ENCODE measurements around the gene FKBP6. TPM values are rescaled to one million over a fixed set of nuclear protein-coding genes. Genes with fewer than 3 reads are reported as not detected.
"Not testable (repeated sequence)": the region's sequence is repeated elsewhere in the genome, so short reads cannot be mapped to it uniquely, and the experiment has no call there.

FKBP6 gene
- total and polyA plus RNA-seq, 9 of the 15 experiments (the other 6 are each of a cell fraction or from before 2014, with no cell fraction given), result not detected

DNA sequence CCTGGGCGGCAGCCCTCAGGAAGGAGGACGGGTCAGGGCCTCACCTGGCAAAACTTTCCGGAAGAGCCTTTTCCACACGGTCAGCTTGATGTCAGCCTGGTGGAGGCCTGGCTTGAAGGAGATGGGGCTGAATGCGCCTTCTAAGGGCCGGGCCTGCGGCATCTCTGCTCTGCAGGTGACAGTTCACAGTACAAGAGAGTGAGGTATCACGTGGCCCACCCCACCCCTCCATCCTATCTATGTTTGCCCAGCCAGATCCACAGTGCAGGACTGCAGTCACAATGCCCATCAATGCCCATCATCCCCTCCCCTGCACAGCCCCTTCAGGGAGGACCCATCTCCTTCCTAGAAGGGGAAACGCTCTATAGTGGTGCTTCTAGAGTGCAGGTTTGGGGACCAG, 11.4 kb upstream of the FKBP6 start:
- BruUV-seq (replicated peaks), result no TSS peak
- CTCF ChIA-PET (ENCODE audit: low intra/inter-chr PET ratio), result no interaction called here
- in situ Hi-C loops (cut with MboI), result loop anchor here (5.0 kb wide), 1 partner anchor 116 kb away; the partner anchor contains the start of gene FZD9

DNA sequence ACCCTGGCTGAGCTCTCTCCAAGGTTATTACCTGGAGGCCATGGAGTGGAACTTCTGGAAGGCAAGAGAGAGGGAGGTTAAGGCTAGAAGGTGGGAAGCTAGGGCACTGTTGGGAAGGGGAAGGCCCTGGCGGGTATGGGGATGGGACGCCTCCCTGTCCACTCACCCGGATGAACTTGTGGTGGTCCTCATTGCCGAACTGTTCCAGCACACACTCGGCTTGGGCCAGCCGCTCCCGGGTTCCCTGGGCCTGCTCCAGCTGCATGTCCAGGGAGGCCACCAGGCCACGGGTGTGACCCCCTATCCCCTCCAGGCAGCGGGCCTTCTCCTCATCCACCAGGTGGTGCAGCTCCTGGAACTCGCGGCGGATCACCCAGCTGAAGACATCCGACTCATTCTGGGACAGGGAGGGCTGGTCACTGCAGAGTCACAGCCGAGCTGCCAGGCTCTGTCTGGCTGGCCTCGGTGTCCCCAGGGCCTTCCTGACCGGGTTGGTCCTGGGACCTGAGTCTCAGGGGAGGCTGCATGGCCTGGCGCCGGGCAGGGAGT, 9.2 kb upstream of the FKBP6 start:
- ATAC-seq (peak; percentile 89), DNase-seq (ENCODE audit: extremely low read depth in 1 of 4, low spot score in 3 of 4) (peak in 1 of 4 experiments; percentile 34)
- 7% methylated on average over 11 of the region's 18 CpGs for WGBS (ENCODE audit: insufficient coverage, low coverage, missing lambda C conversion rate)
- H3K9ac ChIP-seq (ENCODE audit: insufficient read depth in 1 of 2, low read depth in 2 of 2, low read length in 2 of 2); H3K36me3 ChIP-seq (ENCODE audit: control insufficient read depth, insufficient read depth, low read length); intact Hi-C loops (cut with micrococcal nuclease); H3K4me1 ChIP-seq (replicated peaks in 1 of 2; ENCODE audit: control insufficient read depth in 2 of 2, insufficient read depth in 2 of 2, low read length in 2 of 2); H2AFZ ChIP-seq (ENCODE audit: low read depth, low read length); H3K4me2 ChIP-seq (ENCODE audit: insufficient read depth, low read length); BruUV-seq (replicated peaks); H3K79me2 ChIP-seq (ENCODE audit: control insufficient read depth, insufficient read depth, low read length); H3K4me3 ChIP-seq; POLR2A ChIA-PET; H3K27ac ChIP-seq (ENCODE audit: extremely low read depth, low read depth, low read length); H3K9me1 ChIP-seq (ENCODE audit: control insufficient read depth, insufficient read depth, low read length); FAIRE-seq; H4K20me1 ChIP-seq (replicated peaks; ENCODE audit: control insufficient read depth, insufficient read depth, low read length); H3K9me3 ChIP-seq (replicated peaks; ENCODE audit: control insufficient read depth, insufficient read depth, low read depth, low read length); CTCF ChIA-PET (ENCODE audit: low intra/inter-chr PET ratio): not testable (repeated sequence)
- in situ Hi-C loops (cut with MboI), result loop anchor here (5.0 kb wide), 1 partner anchor 114 kb away; the partner anchor contains the start of gene FZD9
- peak; percentile 18 to 27 (median 22); a peak in 4 of 6 replicates for TF ChIP-seq CTCF (IDR thresholded peaks at IDR 0.05 in 2 of 3, conservative IDR thresholded peaks at IDR 0.05 in 1 of 3; ENCODE audit: insufficient read depth in 2 of 3, low read depth in 1 of 3, low read length in 3 of 3)
- peak in 1 of 2 experiments; percentile 30; a peak in 2 of 4 replicates for TF ChIP-seq RAD21 (CRISPR knock-in tag; conservative IDR thresholded peaks at IDR 0.05 in 1 of 2, IDR thresholded peaks at IDR 0.05 in 1 of 2)
- TF ChIP-seq TFAP4 (CRISPR knock-in tag; IDR thresholded peaks at IDR 0.05; ENCODE audit: borderline replicate concordance), result peak; percentile 34; the same call in 1 of the 2 replicates
- peaks cover 13 to 51% of the 10 kb centered on the region in 2 experiments; a peak in 4 of 5 replicates for H3K27me3 ChIP-seq (ENCODE audit: control insufficient read depth in 2 of 2, insufficient read depth in 2 of 2, low read length in 2 of 2)

More for the DNA sequence above, 11.4 kb upstream of the FKBP6 start:
- peak overlapping the region in 1 of 2 experiments; percentile 2; a peak in 1 of 4 replicates for H3K9ac ChIP-seq (ENCODE audit: insufficient read depth in 1 of 2, low read depth in 2 of 2, low read length in 2 of 2)
- no peak overlapping the region for H2AFZ ChIP-seq (ENCODE audit: low read depth, low read length)
- H3K9me1 ChIP-seq (ENCODE audit: control insufficient read depth, insufficient read depth, low read length), result no peaks in the 10 kb centered on the region
- DNase-seq (ENCODE audit: extremely low read depth in 1 of 4, low spot score in 3 of 4) (no peak), FAIRE-seq (no peak), ATAC-seq (peak; percentile 18; the same call in 2 of the 3 replicates)
- H4K20me1 ChIP-seq (replicated peaks; ENCODE audit: control insufficient read depth, insufficient read depth, low read length), result no peaks in the 10 kb centered on the region
- no peak overlapping the region for H3K4me3 ChIP-seq
- TF ChIP-seq, protein P1, sequence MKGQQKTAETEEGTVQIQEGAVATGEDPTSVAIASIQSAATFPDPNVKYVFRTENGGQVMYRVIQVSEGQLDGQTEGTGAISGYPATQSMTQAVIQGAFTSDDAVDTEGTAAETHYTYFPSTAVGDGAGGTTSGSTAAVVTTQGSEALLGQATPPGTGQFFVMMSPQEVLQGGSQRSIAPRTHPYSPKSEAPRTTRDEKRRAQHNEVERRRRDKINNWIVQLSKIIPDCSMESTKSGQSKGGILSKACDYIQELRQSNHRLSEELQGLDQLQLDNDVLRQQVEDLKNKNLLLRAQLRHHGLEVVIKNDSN (CRISPR knock-in tag; IDR thresholded peaks at IDR 0.05), result peak; percentile 54
- no peak for TF ChIP-seq EP300 (IDR thresholded peaks at IDR 0.05; ENCODE audit: low read length)
- H3K27ac ChIP-seq (ENCODE audit: extremely low read depth, low read depth, low read length), result no peak overlapping the region
- no peaks in the 10 kb centered on the region for H3K9me3 ChIP-seq (replicated peaks; ENCODE audit: control insufficient read depth, insufficient read depth, low read depth, low read length)
- H3K36me3 ChIP-seq (ENCODE audit: control insufficient read depth, insufficient read depth, low read length), result no peaks in the 10 kb centered on the region
- WGBS (ENCODE audit: insufficient coverage, low coverage, missing lambda C conversion rate), result 24% methylated on average over 9 of the region's 9 CpGs
- H3K79me2 ChIP-seq (ENCODE audit: control insufficient read depth, insufficient read depth, low read length), result no peaks in the 10 kb centered on the region
- H3K27me3 ChIP-seq (ENCODE audit: control insufficient read depth in 2 of 2, insufficient read depth in 2 of 2, low read length in 2 of 2), result peaks cover 5 to 33% of the 10 kb centered on the region in 2 experiments; a peak in 3 of 5 replicates
- H3K4me2 ChIP-seq (ENCODE audit: insufficient read depth, low read length), result no peak overlapping the region
- peaks cover 0 to 14% of the 10 kb centered on the region in 2 experiments; a peak in 2 of 5 replicates for H3K4me1 ChIP-seq (replicated peaks in 1 of 2; ENCODE audit: control insufficient read depth in 2 of 2, insufficient read depth in 2 of 2, low read length in 2 of 2)
- intact Hi-C loops (cut with micrococcal nuclease), result no loop called here
- POLR2A ChIA-PET, result interaction anchor here (1.4 kb wide), 1 partner anchor 8 kb away, joined by 4 read pairs; no protein-coding TSS in a partner anchor
